ENCODE measurements around the gene LIN52. TPM values are rescaled to one million over a fixed set of nuclear protein-coding genes. Genes with fewer than 3 reads are reported as not detected.

Gene LIN52, protein sequence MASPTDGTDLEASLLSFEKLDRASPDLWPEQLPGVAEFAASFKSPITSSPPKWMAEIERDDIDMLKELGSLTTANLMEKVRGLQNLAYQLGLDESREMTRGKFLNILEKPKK
- 5.9 TPM for total RNA-seq

DNA sequence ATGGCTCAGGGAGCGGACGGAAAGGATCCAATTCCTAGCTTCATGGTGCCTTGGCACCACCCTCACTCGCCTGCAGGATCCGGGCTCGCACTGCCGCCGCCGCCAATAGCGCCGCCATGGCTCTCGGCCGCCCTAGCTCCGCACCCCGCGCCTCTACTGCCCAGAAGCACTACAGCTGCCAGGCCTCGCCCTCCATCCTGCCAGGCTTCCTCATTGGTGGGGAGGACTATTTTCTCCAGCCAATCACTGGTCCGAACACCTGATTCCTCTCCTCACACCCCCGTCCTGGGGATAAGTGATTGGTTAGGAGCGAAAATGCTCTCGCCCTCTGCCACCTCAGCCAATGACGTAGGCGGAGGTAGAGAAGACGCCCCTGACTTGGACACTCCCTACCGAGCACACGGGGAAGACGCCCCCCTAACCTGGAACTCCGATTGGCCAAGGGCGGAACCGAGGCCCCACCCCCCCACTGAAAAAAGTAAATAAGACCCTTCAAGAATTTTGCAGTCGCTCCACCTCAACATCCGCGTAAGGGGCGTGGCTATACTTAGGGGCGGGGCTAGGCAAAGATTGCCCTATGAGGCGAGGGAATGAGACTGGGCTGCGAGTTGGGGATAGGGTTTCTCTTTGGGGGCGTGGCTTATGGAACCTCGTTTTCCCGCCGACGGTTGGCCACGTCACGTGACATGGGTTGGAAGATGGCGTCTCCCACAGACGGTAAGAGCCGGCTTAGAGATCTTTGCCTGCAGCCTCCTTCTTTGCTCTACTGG is at the start of gene LIN52, which contains the start of gene ALDH6A1:
LIN52 (plus strand) TSS at position 680 of the 770 bp plus-strand sequence; CDS start at position 699, 19 bp downstream.
ALDH6A1 (minus strand) TSS at position 177 of the 770 bp plus-strand sequence; CDS start at position 118, 59 bp downstream.
- Histone ChIP-seq H3K27ac (peak within 1 kb of the TSS; percentile 84), H3K4me3 (peak within 1 kb of the TSS; percentile 76 to 89), H3K36me3 (no peaks in the 10 kb centered on the region), H3K9me3 (no peaks in the 10 kb centered on the region), H3K27me3 (no peaks in the 10 kb centered on the region), H3K4me1 (peaks cover 24% of the 10 kb centered on the region)
- TF ChIP-seq POLR2A (IDR thresholded peaks at IDR 0.05) (peak in 1 of 2 donors; percentile 75), POLR2AphosphoS5 (IDR thresholded peaks at IDR 0.05; ENCODE audit: insufficient read depth in 1 of 2, low read depth in 1 of 2) (peak; percentile 90 to 93)
- TF ChIP-seq, protein P1, sequence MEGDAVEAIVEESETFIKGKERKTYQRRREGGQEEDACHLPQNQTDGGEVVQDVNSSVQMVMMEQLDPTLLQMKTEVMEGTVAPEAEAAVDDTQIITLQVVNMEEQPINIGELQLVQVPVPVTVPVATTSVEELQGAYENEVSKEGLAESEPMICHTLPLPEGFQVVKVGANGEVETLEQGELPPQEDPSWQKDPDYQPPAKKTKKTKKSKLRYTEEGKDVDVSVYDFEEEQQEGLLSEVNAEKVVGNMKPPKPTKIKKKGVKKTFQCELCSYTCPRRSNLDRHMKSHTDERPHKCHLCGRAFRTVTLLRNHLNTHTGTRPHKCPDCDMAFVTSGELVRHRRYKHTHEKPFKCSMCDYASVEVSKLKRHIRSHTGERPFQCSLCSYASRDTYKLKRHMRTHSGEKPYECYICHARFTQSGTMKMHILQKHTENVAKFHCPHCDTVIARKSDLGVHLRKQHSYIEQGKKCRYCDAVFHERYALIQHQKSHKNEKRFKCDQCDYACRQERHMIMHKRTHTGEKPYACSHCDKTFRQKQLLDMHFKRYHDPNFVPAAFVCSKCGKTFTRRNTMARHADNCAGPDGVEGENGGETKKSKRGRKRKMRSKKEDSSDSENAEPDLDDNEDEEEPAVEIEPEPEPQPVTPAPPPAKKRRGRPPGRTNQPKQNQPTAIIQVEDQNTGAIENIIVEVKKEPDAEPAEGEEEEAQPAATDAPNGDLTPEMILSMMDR (IDR thresholded peaks at IDR 0.05): no peak
- intact Hi-C loops (cut with DNase I): no loop called here
- peak; percentile 100 for DNase-seq (ENCODE audit: extremely low spot score in 2 of 2)

DNA sequence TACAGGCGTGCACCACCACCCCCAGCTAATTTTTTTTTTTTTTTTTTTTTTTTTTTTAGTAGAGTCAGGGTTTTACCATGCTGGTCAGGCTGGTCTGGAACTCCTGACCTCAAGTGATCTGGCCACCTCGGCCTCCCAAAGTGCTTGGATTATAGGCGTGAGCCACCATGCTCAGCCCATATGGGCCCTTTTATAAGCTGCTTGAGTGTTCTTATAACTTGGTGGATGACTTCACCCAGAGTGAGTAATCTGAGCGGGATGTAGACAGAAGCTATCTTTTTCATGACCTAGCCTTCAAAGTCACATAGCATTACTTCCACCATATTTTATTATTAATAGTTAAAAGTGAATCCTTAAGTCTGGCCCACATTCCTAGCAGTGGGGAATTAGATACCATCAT is 49.2 kb upstream of the LIN52 start:
- Histone ChIP-seq H3K36me3 (no peaks in the 10 kb centered on the region), H3K4me1 (no peaks in the 10 kb centered on the region), H3K4me3 (no peak overlapping the region), H3K9me3 (no peaks in the 10 kb centered on the region), H3K27me3 (no peaks in the 10 kb centered on the region), H3K27ac (no peak overlapping the region)
- TF ChIP-seq, protein P1 (IDR thresholded peaks at IDR 0.05): no peak
- no peak for TF ChIP-seq POLR2AphosphoS5 (IDR thresholded peaks at IDR 0.05; ENCODE audit: insufficient read depth in 1 of 2, low read depth in 1 of 2)
- DNase-seq (ENCODE audit: extremely low spot score in 2 of 2): no peak
- intact Hi-C loops (cut with DNase I): no loop called here

DNA sequence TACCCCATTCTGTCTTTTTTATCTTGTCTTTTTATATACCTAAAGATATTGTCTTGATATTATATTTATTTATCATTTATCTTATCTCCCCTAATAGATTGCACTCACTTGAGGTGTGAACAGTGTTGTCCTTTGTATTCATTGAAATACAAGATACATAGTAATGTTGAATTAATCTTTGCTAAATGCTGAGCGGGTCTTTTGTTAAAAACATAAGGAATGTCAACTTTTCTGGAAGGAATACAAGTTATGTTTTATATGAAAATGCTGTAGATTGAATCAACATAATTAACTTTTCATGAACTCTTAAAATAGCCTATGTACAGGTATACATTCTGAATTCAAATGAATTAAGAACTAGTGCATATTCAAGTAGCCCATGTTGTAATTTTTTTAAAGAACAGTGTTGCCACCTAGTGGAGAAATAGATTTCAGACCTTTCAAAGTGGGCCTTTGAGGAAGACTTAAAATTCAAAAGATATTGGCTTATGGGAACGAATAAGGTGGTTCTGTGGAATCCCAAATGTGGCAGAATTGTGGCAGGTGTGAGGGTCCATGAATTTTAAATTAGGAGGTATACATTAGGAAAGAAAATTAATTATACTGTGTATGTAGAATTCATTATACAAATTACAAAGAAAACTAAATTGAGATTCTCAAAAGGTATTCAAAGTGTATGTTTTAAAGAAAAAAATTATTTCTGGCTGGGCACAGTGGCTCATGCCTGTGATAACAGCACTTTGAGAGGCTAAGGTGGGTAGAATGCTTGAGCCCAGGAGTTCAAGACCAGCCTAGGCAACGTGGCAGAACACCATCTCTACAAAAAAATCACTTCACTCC is 46.5 kb upstream of the LIN52 start:
- no peaks in the 10 kb centered on the region for H3K36me3 ChIP-seq
- H3K27ac ChIP-seq: no peak overlapping the region
- no peaks in the 10 kb centered on the region for H3K27me3 ChIP-seq
- H3K4me1 ChIP-seq: no peaks in the 10 kb centered on the region
- no peak overlapping the region for H3K4me3 ChIP-seq
- TF ChIP-seq POLR2A (IDR thresholded peaks at IDR 0.05) (no peak), POLR2AphosphoS5 (IDR thresholded peaks at IDR 0.05; ENCODE audit: insufficient read depth in 1 of 2, low read depth in 1 of 2) (no peak)
- TF ChIP-seq, protein P1 (IDR thresholded peaks at IDR 0.05): peak; percentile 23 to 38 (median 28)
- intact Hi-C loops (cut with DNase I): no loop called here
- no peak for DNase-seq (ENCODE audit: extremely low spot score in 2 of 2)
- no peaks in the 10 kb centered on the region for H3K9me3 ChIP-seq

DNA sequence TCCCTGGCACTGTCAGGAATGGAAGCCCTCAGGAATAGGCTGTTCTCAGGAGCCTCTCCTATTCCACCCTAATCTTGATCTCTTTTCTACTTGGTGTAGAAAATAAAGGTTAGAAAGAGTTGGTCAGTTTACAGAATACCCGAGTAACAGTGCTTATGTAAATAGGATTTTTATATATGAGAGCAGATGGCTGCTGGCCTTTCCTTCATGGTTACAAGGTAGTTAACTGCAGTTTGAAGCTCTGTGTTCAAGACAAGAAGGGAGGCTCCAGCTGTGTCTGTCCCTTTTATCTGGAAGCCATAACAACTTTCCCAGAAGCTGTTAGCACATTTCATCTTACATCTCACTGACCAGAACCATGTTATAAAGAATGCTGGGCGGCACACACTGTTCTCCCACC is 42.5 kb upstream of the LIN52 start:
- TF ChIP-seq POLR2A (IDR thresholded peaks at IDR 0.05) (no peak), POLR2AphosphoS5 (IDR thresholded peaks at IDR 0.05; ENCODE audit: insufficient read depth in 1 of 2, low read depth in 1 of 2) (no peak)
- H3K4me1 ChIP-seq: no peaks in the 10 kb centered on the region
- H3K4me3 ChIP-seq: no peak overlapping the region
- H3K36me3 ChIP-seq: no peaks in the 10 kb centered on the region
- no peaks in the 10 kb centered on the region for H3K27me3 ChIP-seq
- intact Hi-C loops (cut with DNase I): no loop called here
- H3K9me3 ChIP-seq: no peaks in the 10 kb centered on the region
- no peak for DNase-seq (ENCODE audit: extremely low spot score in 2 of 2)
- no peak overlapping the region for H3K27ac ChIP-seq

DNA sequence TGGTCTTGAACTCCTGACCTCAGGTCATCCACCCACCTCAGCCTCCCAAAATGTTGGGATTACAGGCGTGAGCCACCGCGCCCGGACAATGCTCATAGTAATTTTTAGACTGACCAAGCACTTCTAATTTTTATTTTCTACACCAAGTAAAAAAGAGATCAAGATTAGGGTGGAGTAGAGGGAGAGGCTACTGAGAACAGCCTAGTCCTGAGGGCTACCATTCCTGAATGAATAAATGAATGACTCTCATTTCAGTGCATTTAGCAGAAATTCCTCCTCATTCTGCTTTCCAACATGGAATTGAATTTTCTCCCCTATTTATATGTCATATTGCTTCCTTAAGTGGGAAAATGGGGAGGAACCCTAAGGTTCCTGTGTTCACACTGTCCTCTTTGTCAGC is 39.2 kb upstream of the LIN52 start:
- DNase-seq (ENCODE audit: extremely low spot score in 2 of 2): no peak
- Histone ChIP-seq H3K9me3 (no peaks in the 10 kb centered on the region), H3K27ac (no peak overlapping the region), H3K36me3 (no peaks in the 10 kb centered on the region), H3K4me1 (no peaks in the 10 kb centered on the region), H3K4me3 (no peak overlapping the region), H3K27me3 (no peaks in the 10 kb centered on the region)
- TF ChIP-seq, protein P1 (IDR thresholded peaks at IDR 0.05): no peak
- TF ChIP-seq POLR2A (IDR thresholded peaks at IDR 0.05) (no peak), POLR2AphosphoS5 (IDR thresholded peaks at IDR 0.05; ENCODE audit: insufficient read depth in 1 of 2, low read depth in 1 of 2) (no peak)
- intact Hi-C loops (cut with DNase I): no loop called here
